GM23338 (cell line): Measurements from ENCODE around the gene VPREB3. TPM values are rescaled to one million over a fixed set of nuclear protein-coding genes. Genes with fewer than 3 reads are reported as not detected.
A peak's percentile ranks its signal among the peaks of the same experiment; 100 is the strongest.

Experiments used
- ATAC-seq: fragments of 200-7000 bp; cut with Tn5 transposase; 3 replicates; pipeline ENCODE4 v1.9.1; 2020
- DNase-seq: peaks from one replicate; pipeline ENCODE4 v3.0.0-alpha.2; 2015; ENCODE audit warnings: low spot score
- H2AFZ ChIP-seq: fragments of 200-600 bp; sonication (generic); 2 replicates; pipeline ENCODE4 v1.8.0; 2016; ENCODE audit warnings: antibody characterized with exemption, mild to moderate bottlenecking, moderate library complexity
- H3F3A ChIP-seq: fragments of 200-600 bp; sonication (generic); replicated peaks from 2 replicates; pipeline ENCODE4 v1.8.0; 2017; ENCODE audit warnings: antibody characterized with exemption, mixed run types, low read depth
- H3K27ac ChIP-seq: fragments of 200-600 bp; sonication (generic); 2 replicates; pipeline ENCODE4 v1.6.1; 2016; ENCODE audit warnings: low read depth
- H3K27me3 ChIP-seq: fragments of 200-600 bp; sonication (generic); 2 replicates; pipeline ENCODE4 v1.8.0; 2016; ENCODE audit warnings: mild to moderate bottlenecking, mixed run types, moderate library complexity; ENCODE audit not compliant: insufficient read depth
- H3K36me3 ChIP-seq: fragments of 200-600 bp; sonication (generic); 2 replicates; pipeline ENCODE4 v1.8.0; 2016; ENCODE audit warnings: mild to moderate bottlenecking; ENCODE audit not compliant: insufficient read depth
- H3K4me1 ChIP-seq: fragments of 200-600 bp; sonication (generic); 2 replicates; pipeline ENCODE4 v1.8.0; 2016; ENCODE audit warnings: mild to moderate bottlenecking, moderate library complexity; ENCODE audit not compliant: insufficient read depth
- H3K4me2 ChIP-seq: fragments of 200-600 bp; sonication (generic); 2 replicates; pipeline ENCODE4 v1.7.1; 2017; ENCODE audit warnings: mixed run types
- H3K4me3 ChIP-seq: fragments of 200-600 bp; sonication (generic); 2 replicates; pipeline ENCODE4 v1.6.1; 2016; ENCODE audit warnings: mixed run types
- H3K79me2 ChIP-seq: fragments of 200-600 bp; sonication (generic); replicated peaks from 2 replicates; pipeline ENCODE4 v1.8.0; 2017; ENCODE audit warnings: mild to moderate bottlenecking; ENCODE audit not compliant: insufficient read depth
- H3K9me2 ChIP-seq: fragments of 200-600 bp; sonication (generic); 2 replicates; pipeline ENCODE4 v1.8.0; 2017; ENCODE audit not compliant: insufficient read depth
- H4K20me1 ChIP-seq: fragments of 200-600 bp; sonication (generic); replicated peaks from 2 replicates; pipeline ENCODE4 v1.8.0; 2017; ENCODE audit warnings: mild to moderate bottlenecking; ENCODE audit not compliant: insufficient read depth
- H3K27ac Mint-ChIP-seq: 2 replicates; pipeline ENCODE4 v1.8.0; 2020; ENCODE audit warnings: inconsistent platforms, mild to moderate bottlenecking, moderate library complexity, mixed read lengths
- H3K27me3 Mint-ChIP-seq: 3 replicates; pipeline ENCODE4 v1.8.0; 2022; ENCODE audit warnings: low read depth, mild to moderate bottlenecking, moderate library complexity, mixed read lengths, inconsistent platforms; ENCODE audit not compliant: insufficient read depth, poor library complexity
- H3K36me3 Mint-ChIP-seq: 3 replicates; pipeline ENCODE4 v1.8.0; 2021; ENCODE audit warnings: low read depth, mild to moderate bottlenecking, inconsistent platforms, moderate library complexity, mixed read lengths
- H3K4me1 Mint-ChIP-seq: 3 replicates; pipeline ENCODE4 v1.8.0; 2020; ENCODE audit warnings: mild to moderate bottlenecking, inconsistent platforms, mixed read lengths
- H3K4me3 Mint-ChIP-seq: 3 replicates; pipeline ENCODE4 v1.8.0; 2021; ENCODE audit warnings: moderate library complexity, mild to moderate bottlenecking, inconsistent platforms, mixed read lengths
- H3K9me3 Mint-ChIP-seq: 3 replicates; pipeline ENCODE4 v1.8.0; 2020; ENCODE audit warnings: moderate library complexity, mild to moderate bottlenecking, inconsistent platforms, mixed read lengths
- CREB1 ChIP-seq: fragments of 250-450 bp; sonication (Bioruptor Pico); IDR thresholded peaks from 2 replicates; pipeline ENCODE4 v1.5.0; 2020; ENCODE audit warnings: low read depth, mild to moderate bottlenecking, moderate library complexity
- CTCF ChIP-seq, 2 experiments: fragments of 200-600 bp in 1 of 2; sonication (generic) in 1 of 2; conservative IDR thresholded peaks; 2 replicates each; pipeline versions ENCODE4 v1.5.1 to v1.6.1; 2016 to 2017; ENCODE audit warnings: antibody characterized with exemption in 2 of 2, low read depth in 2 of 2, mild to moderate bottlenecking in 2 of 2, moderate library complexity in 1 of 2
- ETS1 ChIP-seq: IDR thresholded peaks from 2 replicates; pipeline ENCODE4 v1.6.1; 2016; ENCODE audit warnings: antibody characterized with exemption
- EZH2 ChIP-seq: fragments of 200-600 bp; sonication (generic); IDR thresholded peaks from one replicate; pipeline ENCODE4 v1.8.0; 2017; ENCODE audit warnings: antibody characterized with exemption, mild to moderate bottlenecking, low read depth; ENCODE audit not compliant: unreplicated experiment
- EZH2phosphoT487 ChIP-seq: fragments of 200-600 bp; sonication (generic); IDR thresholded peaks from one replicate; pipeline ENCODE4 v1.8.1; 2018; ENCODE audit warnings: antibody characterized with exemption; ENCODE audit not compliant: unreplicated experiment
- JUNB ChIP-seq: IDR thresholded peaks from one replicate; pipeline ENCODE4 v1.6.1; 2016; ENCODE audit warnings: antibody characterized with exemption; ENCODE audit not compliant: unreplicated experiment
- NANOG ChIP-seq: IDR thresholded peaks from 2 replicates; pipeline ENCODE4 v1.6.1; 2016; ENCODE audit warnings: antibody characterized with exemption, borderline replicate concordance
- POLR2AphosphoS5 ChIP-seq: IDR thresholded peaks from 2 replicates; pipeline ENCODE4 v1.6.1; 2016; ENCODE audit warnings: antibody characterized with exemption, low read depth
- STAT1 ChIP-seq: IDR thresholded peaks from one replicate; pipeline ENCODE4 v1.6.1; 2016; ENCODE audit warnings: antibody characterized with exemption; ENCODE audit not compliant: unreplicated experiment
- ZNF114 ChIP-seq: fragments of 250-450 bp; sonication (Bioruptor Pico); IDR thresholded peaks from 2 replicates; pipeline ENCODE4 v1.5.0; 2020; ENCODE audit warnings: mild to moderate bottlenecking, moderate library complexity
- ZNF462 ChIP-seq: fragments of 250-450 bp; sonication (Bioruptor Pico); IDR thresholded peaks from 2 replicates; pipeline ENCODE4 v1.5.0; 2020; ENCODE audit warnings: mild to moderate bottlenecking, moderate library complexity
- polyA plus RNA-seq: library from polyadenylated mRNA; unstranded; fragments of >200 nt; fragmentation: Nextera tagmentation; extraction: Ambion mirVana; gene quantifications from 2 replicates; pipeline ENCODE4 v1.2.1, GENCODE V29; 2016
- total RNA-seq: library from RNA; depleted of rRNA; stranded (reverse); fragments of >200 nt; shearing (Covaris generic); gene quantifications from 2 replicates; pipeline ENCODE4 v1.2.3, GENCODE V29; 2014

Gene VPREB3
- total and polyA plus RNA-seq, 2 experiments from 2014 or later = 1.1 TPM; not detected in 1

- Histone ChIP-seq H4K20me1 (peaks cover 23% of the 10 kb centered on the region), H2AFZ (peak overlapping the region; percentile 99), H3K4me1 (peaks cover 27% of the 10 kb centered on the region), H3K27ac (peak overlapping the region; percentile 99), H3K9me2 (no peaks in the 10 kb centered on the region), H3K79me2 (peaks cover 39% of the 10 kb centered on the region), H3K4me2 (peak overlapping the region; percentile 97), H3F3A (0 out of 2 replicates have a peak, but pooled peaks cover 13% of the 10 kb centered on the region), H3K4me3 (peak overlapping the region; percentile 97), H3K27me3 (no peaks in the 10 kb centered on the region), H3K36me3 (no peaks in the 10 kb centered on the region)
- Mint-ChIP-seq H3K9me3 (no peaks in the 10 kb centered on the region), H3K27ac (peak overlapping the region; percentile 97), H3K36me3 (peaks cover 6% of the 10 kb centered on the region; the same call in 2 of the 3 replicates), H3K27me3 (peaks cover 8% of the 10 kb centered on the region), H3K4me3 (peak overlapping the region; percentile 96), H3K4me1 (peaks cover 26% of the 10 kb centered on the region)
- ATAC-seq = peak; percentile 11
- TF ChIP-seq EZH2phosphoT487 (no peak), JUNB (no peak), EZH2 (no peak), ETS1 (no peak), CTCF (conservative IDR thresholded peaks at IDR 0.05; ENCODE audit: low read depth in 2 of 2) (no peak), CREB1 (CRISPR knock-in tag) (no peak), STAT1 (no peak), ZNF462 (CRISPR knock-in tag) (no peak), ZNF114 (CRISPR knock-in tag) (no peak), POLR2AphosphoS5 (no peak), NANOG (no peak)
- no peak for DNase-seq
Observed at GRCh38 chr22:23786261-23786710, 32.1 kb upstream of the VPREB3 start.
